Inflammatory macrophage (primary cell): Measurements from ENCODE around the gene C2orf72.
"Not testable (repeated sequence)": the region's sequence is repeated elsewhere in the genome, so short reads cannot be mapped to it uniquely, and the experiment has no call there.

Experiments used
- DNase-seq, 2 donors: peaks; one replicate each; pipeline ENCODE4 v3.0.0-alpha.2; 2020 to 2022

Gene C2orf72

GRCh38 chr2:231047274-231047922, 10.1 kb downstream of the C2orf72 start:
- no peak for DNase-seq

- DNase-seq: no peak
These were observed 10.9 kb downstream of the C2orf72 start for GRCh38 chr2:231047923-231048915.

- no peak for DNase-seq
These were observed 12.1 kb downstream of the C2orf72 start for GRCh38 chr2:231049286-231050017.

GRCh38 chr2:231050018-231050901, 12.9 kb downstream of the C2orf72 start:
- no peak for DNase-seq

- DNase-seq: no peak
These were observed 13.8 kb downstream of the C2orf72 start for GRCh38 chr2:231051116-231051515.

GRCh38 chr2:231052494-231053451, 15.4 kb downstream of the C2orf72 start:
- peak; percentile 78 to 85 for DNase-seq

GRCh38 chr2:231053846-231054245, 16.5 kb downstream of the C2orf72 start:
- DNase-seq: peak; percentile 42 to 52

GRCh38 chr2:231056453-231057416, 19.4 kb downstream of the C2orf72 start, which contains the start of gene PSMD1:
TSS of gene PSMD1 (plus strand) at chr2:231056867. CDS start at chr2:231057026, 159 bp downstream.
- peak; percentile 93 to 94 for DNase-seq

GRCh38 chr2:231057590-231057989, 20.3 kb downstream of the C2orf72 start:
- no peak for DNase-seq

GRCh38 chr2:231058761-231059550, 21.6 kb downstream of the C2orf72 start:
- DNase-seq: no peak

- no peak for DNase-seq
These were observed 22.4 kb downstream of the C2orf72 start for GRCh38 chr2:231059756-231060155.

- DNase-seq: no peak
These were observed 25.5 kb downstream of the C2orf72 start for GRCh38 chr2:231062776-231063175.

GRCh38 chr2:231063347-231063746, 26.0 kb downstream of the C2orf72 start:
- peak; percentile 26 to 50 for DNase-seq

- no peak for DNase-seq
These were observed 28.6 kb downstream of the C2orf72 start for GRCh38 chr2:231065966-231066365.

- not testable (repeated sequence) for DNase-seq
These were observed 30.2 kb downstream of the C2orf72 start for GRCh38 chr2:231067531-231067930.

- DNase-seq: no peak
These were observed 31.4 kb downstream of the C2orf72 start for GRCh38 chr2:231068525-231069222.

GRCh38 chr2:231069379-231070054, 32.2 kb downstream of the C2orf72 start:
- DNase-seq: no peak
